Eye (tissue), 1 donor: Measurements from ENCODE around the gene HDAC11.
A peak's percentile ranks its signal among the peaks of the same experiment; 100 is the strongest.
"Not testable (repeated sequence)": the region's sequence is repeated elsewhere in the genome, so short reads cannot be mapped to it uniquely, and the experiment has no call there.

Experiments
- DNase-seq: peaks from one replicate; pipeline ENCODE4 v3.0.0-alpha.2; 2015

HDAC11 gene

DNA sequence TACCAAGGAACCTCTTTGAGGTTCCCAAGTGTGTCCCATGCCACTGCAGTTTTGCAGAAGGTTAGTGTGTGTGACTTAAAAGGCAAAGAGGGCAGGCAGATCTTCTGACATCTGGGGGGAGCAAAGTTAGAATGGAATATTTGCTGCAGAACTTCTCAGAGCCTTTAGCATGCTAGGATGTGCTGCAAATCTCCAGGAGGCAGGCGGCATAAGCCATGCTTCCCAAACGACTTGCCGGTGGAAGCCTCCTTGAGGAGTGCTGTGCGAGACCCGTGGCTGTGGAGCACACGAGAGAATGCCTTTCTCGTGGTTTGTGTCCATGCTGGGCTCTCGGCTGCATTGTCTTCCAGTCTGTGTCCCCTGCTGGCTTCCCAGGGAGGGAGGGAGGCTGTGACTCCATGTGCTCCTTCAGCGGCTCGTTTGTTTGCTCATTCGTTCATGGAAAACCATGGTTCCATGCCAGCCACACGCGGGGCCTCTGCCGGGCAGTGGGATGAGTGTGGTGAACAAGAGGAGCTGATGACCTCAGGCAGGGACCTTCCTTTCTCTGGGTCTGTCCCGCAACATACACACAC lies 13.8 kb downstream of the HDAC11 start:
- DNase-seq: no peak

DNA sequence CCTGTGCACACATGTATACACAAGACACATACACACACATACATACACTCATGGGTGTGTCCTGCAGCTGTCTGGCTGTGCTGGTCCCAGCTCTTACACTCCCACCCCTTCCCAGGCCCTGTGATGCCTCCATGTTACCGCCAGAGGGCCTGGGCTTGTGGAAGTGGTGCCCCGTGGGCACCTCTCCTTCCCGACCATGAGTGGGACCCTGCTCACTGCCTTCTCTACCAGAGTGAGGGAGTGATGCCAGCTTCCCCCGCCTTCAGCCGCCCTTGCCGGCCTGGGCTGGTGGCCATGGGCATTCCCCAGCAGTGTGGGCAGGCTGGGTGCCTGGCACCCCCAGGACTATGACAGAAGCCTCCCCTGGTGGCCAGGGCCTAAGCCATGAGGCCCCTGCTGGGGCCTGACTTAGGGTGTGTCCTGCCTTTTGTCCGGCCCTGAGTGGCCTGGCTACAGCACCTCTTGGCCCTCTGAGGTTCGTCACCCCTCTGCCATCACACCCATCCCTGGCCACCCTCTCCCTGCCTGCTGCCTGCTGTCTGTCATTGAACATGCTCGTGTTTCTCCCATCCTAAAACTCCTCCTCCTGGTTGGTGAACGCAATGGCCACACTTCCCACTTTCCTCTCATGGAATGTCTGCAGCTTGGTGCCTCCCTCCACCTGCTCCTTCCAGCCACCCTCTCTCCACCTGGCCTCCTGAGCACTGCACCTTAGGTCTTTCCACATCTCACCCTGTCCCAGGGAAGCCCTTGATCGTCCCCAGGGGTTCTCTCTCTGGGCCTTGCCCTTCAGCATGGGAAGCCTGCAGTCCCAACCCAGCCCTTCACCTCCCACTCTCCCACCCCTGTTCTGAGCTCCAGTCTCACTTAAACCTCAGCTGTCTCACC lies 14.6 kb downstream of the HDAC11 start:
- peak; percentile 43 for DNase-seq

DNA sequence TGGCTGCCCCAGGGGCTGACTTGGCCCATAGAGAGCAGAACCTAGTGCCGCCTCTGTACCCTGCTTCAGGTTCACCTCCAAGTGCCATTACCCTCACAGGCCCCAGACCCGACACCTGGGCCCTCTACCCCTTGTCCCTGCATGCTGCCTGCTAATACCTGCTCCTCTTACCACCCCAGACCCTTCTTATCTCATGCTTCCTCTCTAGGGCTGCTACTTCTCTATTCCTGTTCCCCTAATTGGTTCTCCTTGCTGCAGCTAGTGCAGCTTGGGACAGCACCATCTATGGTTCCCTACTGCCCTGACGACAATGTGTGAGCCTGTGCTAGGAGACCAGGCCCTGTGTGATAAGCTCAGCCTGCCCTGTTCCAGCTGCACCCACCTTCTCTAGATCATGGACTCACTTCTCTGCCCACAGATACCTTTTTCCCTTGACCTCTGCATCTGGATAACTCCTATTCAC lies 15.3 kb downstream of the HDAC11 start:
- no peak for DNase-seq

DNA sequence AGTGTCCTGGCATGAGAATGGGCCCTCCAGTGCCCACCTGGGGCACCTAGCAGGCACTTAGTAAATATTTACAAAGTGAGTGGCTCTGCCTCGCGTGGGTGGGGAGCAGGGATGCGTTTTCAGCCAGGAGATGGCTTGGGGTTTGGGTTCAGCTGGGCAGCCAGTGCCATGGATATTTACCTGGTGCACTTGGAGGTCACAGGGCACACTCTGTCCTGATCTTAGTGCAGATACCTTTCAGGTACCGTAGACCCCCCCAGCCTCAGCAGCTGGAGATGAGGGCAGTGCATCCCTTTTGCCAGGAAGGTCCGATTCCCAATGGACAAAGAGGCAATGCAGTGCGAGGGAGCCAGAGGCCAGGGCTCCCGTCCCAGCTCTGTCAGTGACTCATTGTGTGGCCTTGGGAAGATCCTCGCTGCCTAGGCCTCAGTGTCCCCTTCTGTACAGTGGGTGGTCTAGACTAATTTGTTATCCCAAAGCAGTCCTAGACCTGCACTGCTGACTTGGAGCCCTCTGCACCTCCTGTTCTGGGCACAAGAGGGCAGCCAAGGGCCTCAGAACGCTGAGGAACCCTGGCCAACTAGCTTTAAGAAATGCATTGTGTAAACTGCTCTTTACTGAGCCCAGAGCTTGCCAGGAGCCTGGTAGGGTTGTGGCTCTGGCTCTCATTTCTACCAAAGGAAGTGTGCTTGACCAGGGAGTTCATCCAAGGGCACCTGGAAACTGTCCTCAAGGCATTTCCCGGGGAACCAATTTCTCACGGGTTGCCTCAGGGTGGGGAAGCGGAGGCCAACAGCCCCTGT lies 16.0 kb downstream of the HDAC11 start:
- peak; percentile 93 for DNase-seq

DNA sequence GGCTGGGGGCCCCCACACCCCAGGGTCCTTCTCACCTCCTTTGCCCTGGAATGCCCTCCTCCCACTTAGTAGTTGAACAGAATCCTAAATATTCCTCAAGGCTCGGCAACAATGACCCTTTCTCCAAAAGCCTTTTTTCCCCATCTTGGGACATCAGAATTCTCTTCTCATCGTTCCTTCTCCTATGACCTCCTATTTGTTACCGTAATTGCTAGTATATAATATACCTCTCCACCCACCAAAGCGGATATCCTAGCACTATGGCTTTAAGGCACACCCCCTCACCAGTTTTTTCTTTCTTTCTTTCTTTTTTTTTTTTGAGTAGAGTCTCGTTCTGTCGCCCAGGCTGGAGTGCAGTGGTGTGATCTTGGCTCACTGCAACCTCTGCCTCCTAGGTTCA lies 16.8 kb downstream of the HDAC11 start:
- DNase-seq: no peak

DNA sequence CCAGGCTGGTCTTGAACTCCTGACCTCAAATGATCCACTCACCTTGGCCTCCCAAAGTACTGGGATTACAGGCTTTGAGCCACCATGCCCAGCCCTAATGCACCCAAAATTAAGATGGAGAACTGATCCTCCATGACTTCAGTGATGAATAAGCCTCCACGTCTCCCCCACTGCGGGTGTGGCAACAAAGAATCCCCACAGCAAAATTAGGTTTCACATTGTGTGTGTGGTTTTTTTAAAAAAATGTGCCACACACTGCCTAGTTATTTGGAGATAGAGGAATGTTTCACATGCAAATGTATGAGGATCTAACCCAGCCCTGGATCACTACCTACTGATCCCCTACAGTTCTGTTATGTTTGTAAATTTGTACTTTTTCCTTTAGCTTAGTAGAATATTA lies 17.3 kb downstream of the HDAC11 start:
- DNase-seq: no peak

DNA sequence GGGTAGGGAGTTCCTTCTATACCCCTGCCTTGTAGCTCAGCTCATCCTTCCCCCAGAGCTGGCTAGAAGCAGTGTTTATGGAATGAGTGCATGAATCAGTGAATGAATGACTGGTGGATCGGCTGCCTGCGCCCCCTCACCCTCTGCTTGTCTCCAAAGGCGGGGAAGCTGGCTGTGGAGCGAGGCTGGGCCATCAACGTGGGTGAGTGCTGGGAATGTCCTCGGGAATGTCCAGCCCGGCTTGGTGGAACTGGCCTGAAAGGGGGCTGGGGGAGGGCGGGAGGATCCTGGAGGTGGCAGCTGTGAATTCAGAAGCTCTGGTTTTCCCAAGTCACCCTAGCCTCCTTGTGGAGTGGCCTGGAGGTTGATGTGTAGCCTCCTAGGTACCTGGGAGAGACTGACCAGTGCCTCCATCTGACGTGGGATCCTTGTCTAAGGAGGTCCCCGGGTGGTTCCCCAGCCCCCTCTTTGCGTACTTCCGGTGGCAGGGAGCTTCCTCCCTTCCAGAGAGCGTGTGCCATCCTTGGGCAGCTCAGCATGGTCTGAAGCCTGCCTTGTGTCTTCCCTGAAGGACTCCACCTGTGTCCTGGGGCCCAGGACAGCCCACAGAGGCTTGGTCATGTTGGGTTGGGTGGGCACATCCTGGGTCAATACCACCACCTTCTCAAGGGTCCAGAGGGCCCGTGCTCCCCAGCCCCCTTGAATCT lies 18.4 kb downstream of the HDAC11 start:
- DNase-seq: no peak

DNA sequence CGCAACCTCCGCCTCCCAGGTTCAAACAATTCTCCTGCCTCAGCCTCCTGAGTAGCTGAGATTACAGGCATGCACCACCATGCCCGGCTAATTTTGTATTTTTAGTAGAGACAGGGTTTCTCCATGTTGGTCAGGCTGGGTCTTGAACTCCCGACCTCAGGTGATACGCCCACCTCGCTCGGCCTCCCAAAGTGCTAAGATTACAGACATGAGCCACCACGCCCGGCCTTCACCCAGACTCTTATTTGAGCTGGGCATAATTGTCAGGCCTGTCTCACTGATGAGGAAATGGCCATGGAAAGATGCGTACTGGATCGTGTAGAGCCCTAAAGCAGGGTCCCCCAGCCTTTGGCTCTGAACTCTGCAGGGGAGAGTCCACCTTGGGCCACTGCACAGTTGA lies 19.1 kb downstream of the HDAC11 start:
- not testable (repeated sequence) for DNase-seq

DNA sequence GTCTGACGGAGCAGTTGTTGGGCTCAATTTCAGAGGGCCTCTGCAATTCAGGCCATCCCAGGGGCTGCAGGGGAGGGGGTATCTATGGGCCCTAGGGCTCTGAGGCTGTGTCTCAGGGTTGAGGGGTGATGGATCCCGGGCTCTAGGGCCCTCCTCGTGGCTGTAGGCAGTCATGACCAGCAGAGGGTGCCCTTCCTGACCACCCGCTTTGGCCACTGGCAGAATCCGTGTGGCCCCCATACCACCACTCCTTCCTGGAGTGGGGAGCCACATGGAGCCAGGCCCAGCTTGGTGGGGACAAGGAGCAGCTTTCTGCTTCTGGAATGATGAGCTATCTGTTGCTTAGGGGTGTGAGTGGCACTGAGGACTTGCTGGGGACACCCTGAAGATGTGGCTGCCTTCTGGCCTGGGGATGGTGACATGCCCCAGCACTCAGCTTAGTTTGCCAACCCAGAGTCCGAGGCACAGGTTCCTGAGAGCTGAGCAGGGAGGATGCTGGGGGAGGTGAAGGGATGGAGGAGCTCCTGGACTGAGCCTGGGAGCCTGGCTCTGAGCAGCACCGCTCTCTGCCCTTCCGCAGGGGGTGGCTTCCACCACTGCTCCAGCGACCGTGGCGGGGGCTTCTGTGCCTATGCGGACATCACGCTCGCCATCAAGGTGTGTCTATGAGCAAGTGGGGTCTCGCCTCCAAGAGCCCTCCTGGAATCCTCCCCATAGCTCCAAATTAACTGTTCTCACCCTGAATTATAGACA lies 20.2 kb downstream of the HDAC11 start:
- DNase-seq: no peak

DNA sequence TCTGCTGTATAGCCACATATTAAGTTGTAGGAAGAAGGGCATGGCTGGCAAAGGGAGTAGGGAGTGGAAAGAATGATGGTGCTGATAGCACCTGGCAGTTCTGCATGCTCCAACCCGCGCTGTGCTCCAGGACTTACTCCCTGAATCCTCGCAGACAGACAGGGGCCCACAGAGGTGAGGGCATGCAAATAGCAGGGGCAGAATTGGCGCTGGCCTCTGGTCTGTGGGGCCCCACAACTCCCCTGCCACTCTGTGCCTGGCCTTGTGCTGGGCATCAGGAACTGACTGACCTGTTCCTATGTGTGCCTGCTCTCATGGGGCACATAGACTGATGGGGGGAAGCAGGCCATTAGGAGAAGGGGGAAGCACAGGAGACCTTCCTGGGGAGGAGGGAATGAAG lies 20.9 kb downstream of the HDAC11 start:
- DNase-seq: no peak

DNA sequence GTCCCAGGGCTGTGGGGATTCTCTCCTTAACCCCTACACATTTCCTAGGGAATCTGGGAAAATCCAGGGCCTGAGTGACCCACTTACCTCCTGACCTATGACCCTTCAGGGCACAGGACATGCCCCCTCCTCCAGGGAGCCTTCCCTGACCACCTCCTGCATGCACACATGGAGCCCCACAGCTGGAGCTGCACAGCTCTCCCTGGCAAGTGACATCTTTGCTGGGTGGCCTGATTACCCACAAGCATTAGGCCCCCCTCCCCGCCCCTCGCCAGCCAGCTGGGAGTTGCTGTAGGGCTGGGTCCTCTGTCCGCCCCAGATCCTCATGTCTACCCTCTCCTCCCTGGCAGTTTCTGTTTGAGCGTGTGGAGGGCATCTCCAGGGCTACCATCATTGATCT lies 21.4 kb downstream of the HDAC11 start:
- DNase-seq: no peak

DNA sequence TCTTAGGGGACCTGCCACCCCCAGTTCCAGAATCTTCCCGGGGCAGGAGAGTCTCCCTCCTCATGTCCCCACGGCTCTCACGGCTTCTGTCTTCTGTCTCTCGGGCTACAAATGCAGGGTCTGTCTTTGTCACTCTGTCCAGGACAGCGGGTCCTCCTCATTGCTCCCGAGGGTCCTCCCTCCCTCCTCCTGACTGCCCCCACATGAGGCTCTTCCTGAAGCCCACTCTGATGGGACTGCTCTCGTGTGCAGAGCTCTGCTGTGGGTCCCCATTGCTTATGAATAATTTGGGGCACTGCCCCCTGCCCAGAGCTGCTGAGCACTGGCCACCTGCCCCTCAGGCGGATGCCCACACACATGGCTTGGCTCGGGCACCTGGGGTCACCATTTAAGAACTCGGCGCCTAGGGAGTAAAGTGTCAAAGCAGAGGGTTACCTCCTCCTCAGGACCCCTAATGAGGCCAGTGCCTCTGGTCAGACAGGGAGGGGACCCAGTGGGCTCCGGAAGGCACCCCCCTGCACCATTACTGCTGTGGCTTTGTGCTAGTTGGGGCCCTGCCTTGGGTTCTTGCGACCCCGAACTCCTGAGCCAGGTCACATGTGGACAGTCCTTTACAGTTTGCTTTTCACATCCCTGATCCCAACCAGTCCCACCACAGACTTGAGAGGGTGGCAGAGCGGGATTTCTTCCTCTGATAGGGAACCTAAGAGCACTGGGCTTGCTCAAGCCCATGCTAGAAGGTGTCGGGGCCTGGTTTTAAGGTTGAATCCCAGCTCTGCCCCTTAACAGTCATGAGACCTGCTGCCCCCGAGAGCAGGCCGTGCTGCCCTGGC lies 22.1 kb downstream of the HDAC11 start:
- DNase-seq: no peak

DNA sequence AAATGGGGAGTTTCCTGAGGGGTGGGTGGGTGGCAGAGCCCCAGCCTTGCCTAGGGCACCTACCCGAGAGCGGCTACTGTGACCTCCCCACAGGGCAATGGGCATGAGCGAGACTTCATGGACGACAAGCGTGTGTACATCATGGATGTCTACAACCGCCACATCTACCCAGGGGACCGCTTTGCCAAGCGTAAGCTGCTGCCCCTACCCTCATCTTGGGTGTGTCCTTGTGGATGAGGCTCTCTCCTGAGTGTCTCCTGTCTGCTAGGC lies 22.6 kb downstream of the HDAC11 start:
- DNase-seq: no peak

DNA sequence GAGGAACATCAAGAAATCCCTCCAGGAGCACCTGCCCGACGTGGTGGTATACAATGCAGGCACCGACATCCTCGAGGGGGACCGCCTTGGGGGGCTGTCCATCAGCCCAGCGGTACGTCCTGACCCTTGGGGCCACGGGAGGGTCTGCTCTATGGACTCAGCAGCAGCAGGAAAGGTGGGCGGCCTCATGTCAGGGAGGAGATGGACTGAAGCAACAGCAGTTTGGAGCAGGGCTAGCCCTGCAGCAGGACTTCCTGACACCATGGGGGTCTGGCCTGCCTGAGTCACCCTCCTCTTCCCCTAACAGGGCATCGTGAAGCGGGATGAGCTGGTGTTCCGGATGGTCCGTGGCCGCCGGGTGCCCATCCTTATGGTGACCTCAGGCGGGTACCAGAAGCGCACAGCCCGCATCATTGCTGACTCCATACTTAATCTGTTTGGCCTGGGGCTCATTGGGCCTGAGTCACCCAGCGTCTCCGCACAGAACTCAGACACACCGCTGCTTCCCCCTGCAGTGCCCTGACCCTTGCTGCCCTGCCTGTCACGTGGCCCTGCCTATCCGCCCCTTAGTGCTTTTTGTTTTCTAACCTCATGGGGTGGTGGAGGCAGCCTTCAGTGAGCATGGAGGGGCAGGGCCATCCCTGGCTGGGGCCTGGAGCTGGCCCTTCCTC lies 24.2 kb downstream of the HDAC11 start:
- DNase-seq: no peak

DNA sequence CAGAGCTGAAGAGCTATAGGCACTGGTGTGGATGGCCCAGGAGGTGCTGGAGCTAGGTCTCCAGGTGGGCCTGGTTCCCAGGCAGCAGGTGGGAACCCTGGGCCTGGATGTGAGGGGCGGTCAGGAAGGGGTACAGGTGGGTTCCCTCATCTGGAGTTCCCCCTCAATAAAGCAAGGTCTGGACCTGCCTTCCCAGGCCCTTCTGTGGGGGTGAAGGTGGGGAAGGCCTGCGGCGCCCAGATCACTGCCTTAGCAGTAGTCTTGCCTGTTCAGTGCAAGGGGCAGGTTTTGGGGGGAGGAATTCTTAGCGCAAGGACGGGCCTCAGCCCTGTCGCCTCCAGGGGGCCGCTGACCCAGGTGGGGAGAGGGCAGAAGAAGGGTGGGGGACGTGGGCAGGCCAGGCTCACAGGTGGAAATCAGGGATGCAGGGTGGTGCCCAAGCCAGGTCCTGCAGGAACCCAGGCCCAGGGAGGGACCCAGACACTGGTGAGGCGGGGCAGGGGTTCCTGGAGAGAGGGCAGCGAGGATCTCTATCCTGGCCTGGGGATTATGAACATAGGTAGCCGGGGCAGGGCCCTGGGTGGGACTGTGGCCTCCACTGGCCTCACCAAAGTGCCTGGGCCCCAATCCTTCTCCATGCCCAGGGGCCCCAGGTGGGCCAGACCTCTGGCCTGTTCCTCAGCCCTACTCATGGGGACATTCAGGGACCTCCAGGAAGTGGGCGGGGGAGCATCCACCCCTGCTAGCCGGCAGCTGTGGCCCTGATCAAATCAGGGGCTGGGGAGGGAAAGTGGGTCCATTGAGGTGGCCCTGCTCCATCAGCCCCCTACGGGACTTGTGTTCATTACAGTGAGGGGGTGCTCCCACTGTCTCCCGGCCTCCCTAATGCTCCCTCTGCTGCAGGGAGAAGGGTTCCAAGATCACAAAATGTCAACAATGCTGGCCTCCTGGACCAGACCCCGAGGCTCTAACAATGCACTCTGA lies 25.3 kb downstream of the HDAC11 start:
- no peak for DNase-seq

DNA sequence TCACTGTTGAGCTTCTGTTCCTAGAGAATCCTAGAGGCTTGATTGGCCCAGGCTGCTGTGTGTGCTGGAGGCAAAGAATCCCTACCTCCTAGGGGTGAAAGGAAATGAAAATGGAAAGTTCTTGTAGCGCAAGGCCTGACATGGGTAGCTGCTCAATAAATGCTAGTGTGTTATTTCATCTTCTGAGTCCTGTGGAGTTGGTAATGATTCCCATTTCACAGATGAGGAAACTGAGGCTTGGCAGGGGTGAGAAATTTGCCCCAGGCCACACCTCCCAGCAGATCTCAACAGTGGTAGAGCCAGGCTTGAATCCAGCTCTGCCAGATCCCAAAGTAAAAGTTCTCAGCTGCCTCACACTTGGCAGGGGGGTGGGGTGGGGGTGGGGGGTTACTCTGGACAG lies 26.1 kb downstream of the HDAC11 start:
- no peak for DNase-seq

DNA sequence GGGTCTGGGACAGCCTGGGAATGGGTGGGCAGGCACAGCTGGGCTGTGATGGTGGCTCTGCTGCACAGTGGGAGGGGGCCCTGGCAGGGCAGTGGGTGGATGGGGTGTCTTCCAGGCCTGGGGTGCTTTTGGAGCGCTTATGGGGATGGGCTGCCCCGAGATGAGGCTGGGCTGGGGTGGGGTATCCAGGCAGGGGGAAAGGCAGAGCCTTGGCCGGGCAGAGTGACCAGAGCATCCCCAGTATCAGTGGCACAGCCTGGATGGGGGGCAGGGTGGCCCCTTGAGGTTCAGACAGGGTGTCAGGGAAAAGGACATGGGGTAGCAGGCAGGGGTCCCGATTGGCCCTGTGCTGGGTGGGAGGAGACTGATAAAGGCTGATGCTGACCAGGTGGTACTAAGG lies 26.6 kb downstream of the HDAC11 start:
- no peak for DNase-seq

DNA sequence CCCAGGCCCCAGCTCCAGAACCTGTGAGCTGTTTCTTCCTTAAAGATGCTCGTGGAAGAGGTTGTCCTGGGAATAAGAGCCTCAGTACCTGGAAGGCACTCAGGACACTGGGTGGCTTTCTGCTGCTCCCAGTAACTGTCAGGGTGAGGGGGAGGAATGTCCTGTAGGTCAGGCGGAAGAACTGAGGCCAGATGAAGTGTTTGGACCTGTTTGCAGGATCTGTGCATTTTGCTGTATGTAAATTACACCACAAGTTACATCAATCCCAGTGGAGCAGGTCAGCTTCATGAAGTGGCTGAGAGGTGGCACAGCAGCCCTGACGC lies 27.1 kb downstream of the HDAC11 start:
- DNase-seq: no peak

DNA sequence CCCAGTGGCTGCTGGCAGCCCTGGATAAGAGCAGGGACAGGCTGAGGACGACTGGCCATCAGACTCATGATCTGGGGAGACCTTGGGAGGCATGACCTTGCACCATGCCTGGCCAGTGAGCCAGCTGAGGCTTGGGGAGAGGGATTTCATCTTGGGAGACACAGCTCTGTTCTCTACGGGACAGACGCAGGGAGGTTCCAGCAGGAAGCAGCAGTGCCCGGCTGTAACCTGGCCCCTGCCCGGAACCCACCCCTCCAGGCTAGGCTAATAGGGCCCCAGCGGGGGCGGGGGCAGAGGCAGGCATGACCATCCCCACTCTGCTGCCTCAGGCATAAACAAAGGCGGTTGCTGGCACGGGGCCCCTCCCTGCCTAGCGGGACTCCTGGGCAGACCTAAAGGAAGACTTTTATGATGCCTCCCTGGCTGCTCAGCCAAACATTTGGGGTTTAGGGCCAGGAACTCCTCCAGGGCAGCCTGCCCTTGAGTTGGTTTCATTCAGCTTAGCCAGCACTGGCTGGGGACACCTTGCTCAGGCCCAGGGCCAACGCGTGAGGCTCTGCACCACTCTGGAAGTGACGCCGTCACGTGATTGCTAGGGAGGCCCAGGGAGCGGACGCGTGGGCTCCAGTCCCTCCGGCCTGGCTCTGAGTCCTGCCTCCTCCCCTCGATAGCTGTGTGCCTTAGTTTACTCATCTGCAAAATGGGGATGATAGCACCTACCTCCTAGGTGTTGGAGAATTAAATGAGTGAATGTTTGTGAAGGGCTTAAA lies 27.6 kb downstream of the HDAC11 start:
- DNase-seq: peak; percentile 55
